SK-N-SH (cell line): ENCODE results near the gene SRP14. TPM values are rescaled to one million over a fixed set of nuclear protein-coding genes. Genes with fewer than 3 reads are reported as not detected.

ENCODE experiments used
- CTCF ChIA-PET: fragments of 300-600, 350-600 bp; formaldehyde crosslinking; extraction: SDS; loops from one replicate; lab custom pipeline; 2021; lab: Yijun Ruan, JAX
- POLR2A ChIA-PET: fragments of 350-600 bp; sonication (Branson Sonifier 250); formaldehyde crosslinking; extraction: SDS; loops from one replicate; lab custom pipeline; 2020; ENCODE audit warnings: antibody characterized with exemption, inconsistent platforms; lab: Yijun Ruan, JAX
- DNase-seq: peaks from one replicate; pipeline ENCODE4 v3.0.0; 2012
- H2AFZ ChIP-seq: fragments of 200-600 bp; sonication (generic); 2 replicates; pipeline ENCODE4 v1.8.1; 2016; ENCODE audit warnings: antibody characterized with exemption, mild to moderate bottlenecking, low read depth
- H3F3A ChIP-seq: fragments of 200-600 bp; sonication (generic); replicated peaks from 2 replicates; pipeline ENCODE3; 2016; ENCODE audit warnings: antibody characterized with exemption, mild to moderate bottlenecking; ENCODE audit not compliant: insufficient read depth
- H3K27ac ChIP-seq, 2 experiments: fragments of 200-500 bp in 1 of 2; fragments of 200-600 bp in 1 of 2; sonication (Bioruptor generic) in 1 of 2; sonication (generic), shearing (Covaris generic) in 1 of 2; 2 replicates each; pipeline versions ENCODE4 v1.5.1 to v1.6.1; 2014 to 2016; ENCODE audit warnings: low read depth in 2 of 2, inconsistent platforms in 1 of 2, low read length in 1 of 2, mild to moderate bottlenecking in 1 of 2, mixed read lengths in 1 of 2
- H3K27me3 ChIP-seq: fragments of 200-600 bp; sonication (generic), shearing (Covaris generic); 2 replicates; pipeline ENCODE4 v1.6.1; 2016; ENCODE audit warnings: mixed run types; ENCODE audit not compliant: insufficient read depth
- H3K36me3 ChIP-seq, 2 experiments: fragments of 200-500 bp in 1 of 2; fragments of 200-600 bp in 1 of 2; sonication (Bioruptor generic) in 1 of 2; sonication (generic) in 1 of 2; replicated peaks in 1 of 2; 2 replicates each; pipeline versions ENCODE3 to v1.5.1; 2014 to 2016; ENCODE audit warnings: low read length in 1 of 2, mild to moderate bottlenecking in 1 of 2; ENCODE audit not compliant: insufficient read depth in 2 of 2, control insufficient read depth in 1 of 2
- H3K4me1 ChIP-seq, 2 experiments: fragments of 200-500 bp in 1 of 2; fragments of 200-600 bp in 1 of 2; sonication (Bioruptor generic) in 1 of 2; sonication (generic), shearing (Covaris generic) in 1 of 2; 2 replicates each; pipeline versions ENCODE4 v1.5.1 to v1.6.1; 2014 to 2016; ENCODE audit warnings: low read depth in 1 of 2, low read length in 1 of 2, mixed run types in 1 of 2; ENCODE audit not compliant: insufficient read depth in 2 of 2, control insufficient read depth in 1 of 2
- H3K4me2 ChIP-seq: fragments of 200-600 bp; sonication (generic), shearing (Covaris generic); 2 replicates; pipeline ENCODE4 v1.6.1; 2017; ENCODE audit warnings: mixed run types
- H3K4me3 ChIP-seq, 2 experiments: fragments of 200-500 bp in 1 of 2; fragments of 200-600 bp in 1 of 2; sonication (Bioruptor generic) in 1 of 2; sonication (generic), shearing (Covaris generic) in 1 of 2; 2 replicates each; pipeline versions ENCODE4 v1.5.1 to v1.8.1; 2014 to 2016; ENCODE audit warnings: low read depth in 2 of 2, inconsistent platforms in 1 of 2, low read length in 1 of 2, mild to moderate bottlenecking in 1 of 2, mixed read lengths in 1 of 2, moderate library complexity in 1 of 2
- H3K79me2 ChIP-seq: fragments of 200-600 bp; sonication (generic); 2 replicates; pipeline ENCODE4 v1.8.1; 2017; ENCODE audit warnings: mild to moderate bottlenecking; ENCODE audit not compliant: insufficient read depth
- H3K9ac ChIP-seq: fragments of 200-600 bp; sonication (generic); 2 replicates; pipeline ENCODE4 v1.6.1; 2017; ENCODE audit warnings: mixed run types
- H3K9me2 ChIP-seq: fragments of 200-600 bp; sonication (generic); 2 replicates; pipeline ENCODE4 v1.6.1; 2017; ENCODE audit warnings: mixed run types
- H3K9me3 ChIP-seq: fragments of 200-600 bp; sonication (generic); 2 replicates; pipeline ENCODE4 v1.6.1; 2017; ENCODE audit warnings: mixed run types, mild to moderate bottlenecking, moderate library complexity
- H4K20me1 ChIP-seq: fragments of 200-600 bp; sonication (generic); 2 replicates; pipeline ENCODE4 v1.6.1; 2017; ENCODE audit warnings: mild to moderate bottlenecking, mixed run types; ENCODE audit not compliant: insufficient read depth
- ELF1 ChIP-seq: IDR thresholded peaks from 2 replicates; pipeline ENCODE4 v1.4.0; 2012
- EP300 ChIP-seq, 2 experiments: IDR thresholded peaks; 2 replicates each; pipeline versions ENCODE4 v1.4.0 to v1.6.1; 2012; ENCODE audit warnings: borderline replicate concordance in 1 of 2, low read depth in 1 of 2, low read length in 1 of 2
- EZH2phosphoT487 ChIP-seq: fragments of 200-600 bp; sonication (generic); IDR thresholded peaks from 2 replicates; pipeline ENCODE4 v1.6.1; 2017; ENCODE audit warnings: low read depth, mixed run types, mild to moderate bottlenecking, antibody characterized with exemption, moderate library complexity, borderline replicate concordance
- NRF1 ChIP-seq: IDR thresholded peaks from 2 replicates; pipeline ENCODE4 v1.6.1; 2012; ENCODE audit warnings: low read depth, mild to moderate bottlenecking, low read length
- POLR2AphosphoS5 ChIP-seq: IDR thresholded peaks from 2 replicates; pipeline ENCODE4 v1.6.1; 2012; ENCODE audit warnings: low read depth, low read length
- RAD21 ChIP-seq: IDR thresholded peaks from 2 replicates; pipeline ENCODE4 v1.6.1; 2012; ENCODE audit warnings: mild to moderate bottlenecking, low read length
- TAF1 ChIP-seq: IDR thresholded peaks from 2 replicates; pipeline ENCODE4 v1.6.1; 2012; ENCODE audit warnings: low read depth, mild to moderate bottlenecking, low read length, moderate library complexity, borderline replicate concordance
- TEAD4 ChIP-seq: IDR thresholded peaks from 2 replicates; pipeline ENCODE4 v1.4.0; 2012; ENCODE audit warnings: mild to moderate bottlenecking, borderline replicate concordance; ENCODE audit not compliant: insufficient read depth
- WGBS: methylation state at CpG from one replicate; pipeline ENCODE4 v1.1.6; 2017; ENCODE audit warnings: low lambda C conversion rate; 5-methylcytosine and 5-hydroxymethylcytosine counted together
- polyA plus RNA-seq, 3 experiments: library from polyadenylated mRNA; depleted of rRNA; stranded (reverse); fragments of >200 nt; gene quantifications; 2 replicates each; pipeline ENCODE4 v1.2.3, GENCODE V29; 2012
- TF ChIP-seq, protein P1 (sequence below): IDR thresholded peaks from 2 replicates; pipeline ENCODE4; 2012
- TF ChIP-seq, protein P2 (sequence below): IDR thresholded peaks from 2 replicates; pipeline ENCODE4 v1.4.0; 2012; ENCODE audit warnings: low read depth, borderline replicate concordance
- TF ChIP-seq, protein P3 (sequence below): fragments of 200-600 bp; sonication (generic); IDR thresholded peaks from 2 replicates; pipeline ENCODE4 v1.6.1; 2017; ENCODE audit warnings: antibody characterized with exemption, mild to moderate bottlenecking, moderate library complexity
- TF ChIP-seq, protein P4 (sequence below): IDR thresholded peaks from 2 replicates; pipeline ENCODE4 v1.6.1; 2012; ENCODE audit warnings: mild to moderate bottlenecking, low read depth, low read length, moderate library complexity

SRP14 gene
- polyA plus RNA-seq, 1 of the 3 experiments (the other 2 are of a cell fraction) = 489 TPM

DNA sequence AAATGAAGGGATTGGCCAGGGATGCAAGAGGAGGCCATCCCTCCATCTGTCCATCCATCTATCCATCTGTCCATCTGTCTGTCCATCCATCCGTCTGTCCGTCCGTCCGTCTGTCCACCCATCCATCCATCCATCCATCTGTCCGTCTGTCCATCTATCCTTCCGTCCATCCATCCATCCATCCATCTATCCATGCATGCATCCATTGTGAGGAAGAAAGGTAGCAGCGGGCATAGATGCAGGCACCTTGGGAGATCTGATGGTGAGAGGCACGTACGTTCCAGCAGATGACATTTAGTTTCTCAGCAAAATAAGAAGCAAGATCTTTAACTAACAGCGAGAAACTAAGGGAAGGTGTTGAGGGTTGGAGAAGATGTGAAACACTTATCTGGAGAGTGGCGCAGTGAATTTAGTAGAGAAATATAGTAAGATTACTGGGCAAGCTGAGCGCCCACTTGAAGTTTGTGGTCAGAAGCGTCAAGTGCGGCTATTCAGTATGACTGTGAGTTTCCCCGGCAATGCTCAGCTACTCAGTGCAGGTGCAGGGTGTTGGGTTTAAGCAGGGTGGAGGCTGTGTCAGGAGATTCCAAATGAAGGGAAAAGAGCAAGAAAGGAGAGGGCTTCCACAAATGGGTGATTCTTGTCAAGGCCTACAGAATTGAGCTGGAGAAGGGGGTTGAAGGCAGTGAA, 22.4 kb upstream of the SRP14 start:
- no peak overlapping the region for H2AFZ ChIP-seq

DNA sequence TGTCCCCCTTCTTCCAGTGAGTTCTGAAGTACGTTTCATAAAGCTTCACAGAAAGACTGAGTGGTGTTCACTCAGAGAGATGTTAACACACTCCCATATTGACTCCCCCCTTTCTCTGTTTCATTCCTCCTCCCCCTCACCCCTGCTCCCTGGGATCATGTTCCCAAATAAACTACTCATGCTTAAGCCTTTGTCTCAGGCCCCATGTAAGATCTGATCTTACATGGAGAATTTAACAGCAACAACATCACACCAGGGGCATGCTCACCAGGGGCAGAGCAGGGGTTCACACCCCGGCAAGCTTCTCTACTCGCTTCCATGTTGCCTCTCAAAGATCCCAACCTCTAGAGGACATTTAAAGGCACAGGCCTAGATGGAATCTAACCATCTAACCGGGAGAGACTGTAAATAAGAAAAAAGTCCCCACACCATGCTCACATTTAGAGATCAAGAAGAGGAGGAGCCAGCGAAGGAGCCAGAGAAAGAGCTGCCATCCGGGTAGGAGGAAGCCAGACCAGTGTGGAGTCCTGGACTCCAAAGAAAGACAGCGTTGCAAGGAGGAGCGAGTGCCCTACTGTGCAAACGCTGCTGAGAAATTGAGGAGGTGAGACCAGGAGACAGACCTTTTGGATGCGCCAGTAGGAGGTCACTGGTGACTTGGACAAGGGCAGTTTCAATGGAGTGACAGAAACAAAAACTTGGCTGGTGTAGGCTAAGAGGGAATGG, 21.4 kb upstream of the SRP14 start:
- Histone ChIP-seq H3K36me3 (no peaks in the 10 kb centered on the region), H3K27ac (no peak overlapping the region), H3K9ac (no peak overlapping the region), H3K9me2 (no peaks in the 10 kb centered on the region), H4K20me1 (no peaks in the 10 kb centered on the region), H3K4me2 (no peak overlapping the region), H3K27me3 (no peaks in the 10 kb centered on the region), H2AFZ (no peak overlapping the region), H3F3A (no peaks in the 10 kb centered on the region), H3K4me3 (no peak overlapping the region), H3K79me2 (no peaks in the 10 kb centered on the region), H3K9me3 (no peaks in the 10 kb centered on the region), H3K4me1 (peaks cover 10 to 29% of the 10 kb centered on the region in 2 experiments; a peak in 3 of 4 replicates)
- TF ChIP-seq POLR2AphosphoS5 (no peak), TEAD4 (no peak), ELF1 (no peak), EZH2phosphoT487 (no peak)
- TF ChIP-seq, protein P1, sequence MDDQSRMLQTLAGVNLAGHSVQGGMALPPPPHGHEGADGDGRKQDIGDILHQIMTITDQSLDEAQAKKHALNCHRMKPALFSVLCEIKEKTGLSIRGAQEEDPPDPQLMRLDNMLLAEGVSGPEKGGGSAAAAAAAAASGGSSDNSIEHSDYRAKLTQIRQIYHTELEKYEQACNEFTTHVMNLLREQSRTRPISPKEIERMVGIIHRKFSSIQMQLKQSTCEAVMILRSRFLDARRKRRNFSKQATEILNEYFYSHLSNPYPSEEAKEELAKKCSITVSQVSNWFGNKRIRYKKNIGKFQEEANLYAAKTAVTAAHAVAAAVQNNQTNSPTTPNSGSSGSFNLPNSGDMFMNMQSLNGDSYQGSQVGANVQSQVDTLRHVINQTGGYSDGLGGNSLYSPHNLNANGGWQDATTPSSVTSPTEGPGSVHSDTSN = no peak
- TF ChIP-seq, protein P2, sequence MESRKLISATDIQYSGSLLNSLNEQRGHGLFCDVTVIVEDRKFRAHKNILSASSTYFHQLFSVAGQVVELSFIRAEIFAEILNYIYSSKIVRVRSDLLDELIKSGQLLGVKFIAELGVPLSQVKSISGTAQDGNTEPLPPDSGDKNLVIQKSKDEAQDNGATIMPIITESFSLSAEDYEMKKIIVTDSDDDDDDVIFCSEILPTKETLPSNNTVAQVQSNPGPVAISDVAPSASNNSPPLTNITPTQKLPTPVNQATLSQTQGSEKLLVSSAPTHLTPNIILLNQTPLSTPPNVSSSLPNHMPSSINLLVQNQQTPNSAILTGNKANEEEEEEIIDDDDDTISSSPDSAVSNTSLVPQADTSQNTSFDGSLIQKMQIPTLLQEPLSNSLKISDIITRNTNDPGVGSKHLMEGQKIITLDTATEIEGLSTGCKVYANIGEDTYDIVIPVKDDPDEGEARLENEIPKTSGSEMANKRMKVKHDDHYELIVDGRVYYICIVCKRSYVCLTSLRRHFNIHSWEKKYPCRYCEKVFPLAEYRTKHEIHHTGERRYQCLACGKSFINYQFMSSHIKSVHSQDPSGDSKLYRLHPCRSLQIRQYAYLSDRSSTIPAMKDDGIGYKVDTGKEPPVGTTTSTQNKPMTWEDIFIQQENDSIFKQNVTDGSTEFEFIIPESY = no peak
- TF ChIP-seq, protein P3, sequence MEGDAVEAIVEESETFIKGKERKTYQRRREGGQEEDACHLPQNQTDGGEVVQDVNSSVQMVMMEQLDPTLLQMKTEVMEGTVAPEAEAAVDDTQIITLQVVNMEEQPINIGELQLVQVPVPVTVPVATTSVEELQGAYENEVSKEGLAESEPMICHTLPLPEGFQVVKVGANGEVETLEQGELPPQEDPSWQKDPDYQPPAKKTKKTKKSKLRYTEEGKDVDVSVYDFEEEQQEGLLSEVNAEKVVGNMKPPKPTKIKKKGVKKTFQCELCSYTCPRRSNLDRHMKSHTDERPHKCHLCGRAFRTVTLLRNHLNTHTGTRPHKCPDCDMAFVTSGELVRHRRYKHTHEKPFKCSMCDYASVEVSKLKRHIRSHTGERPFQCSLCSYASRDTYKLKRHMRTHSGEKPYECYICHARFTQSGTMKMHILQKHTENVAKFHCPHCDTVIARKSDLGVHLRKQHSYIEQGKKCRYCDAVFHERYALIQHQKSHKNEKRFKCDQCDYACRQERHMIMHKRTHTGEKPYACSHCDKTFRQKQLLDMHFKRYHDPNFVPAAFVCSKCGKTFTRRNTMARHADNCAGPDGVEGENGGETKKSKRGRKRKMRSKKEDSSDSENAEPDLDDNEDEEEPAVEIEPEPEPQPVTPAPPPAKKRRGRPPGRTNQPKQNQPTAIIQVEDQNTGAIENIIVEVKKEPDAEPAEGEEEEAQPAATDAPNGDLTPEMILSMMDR = no peak
- no peak for DNase-seq
- ChIA-PET POLR2A (interaction anchor here (0.6 kb wide), 1 partner anchor 241 kb away, joined by 3 read pairs; no protein-coding TSS in a partner anchor), CTCF (interaction anchor here (1.1 to 2.3 kb wide), 6 partner anchors 13 to 219 kb away, joined by 3 to 13 read pairs (median 5); no protein-coding TSS in a partner anchor)
- WGBS = 96% methylated on average over 10 of the region's 10 CpGs

More for the DNA sequence above, 22.4 kb upstream of the SRP14 start:
- no peaks in the 10 kb centered on the region for H3K36me3 ChIP-seq
- no peaks in the 10 kb centered on the region for H3K9me3 ChIP-seq
- no peaks in the 10 kb centered on the region for H3K79me2 ChIP-seq
- no peak overlapping the region for H3K4me3 ChIP-seq
- H3K27ac ChIP-seq = no peak overlapping the region
- no peaks in the 10 kb centered on the region for H3F3A ChIP-seq
- H3K27me3 ChIP-seq = no peaks in the 10 kb centered on the region
- peaks cover 10 to 20% of the 10 kb centered on the region in 2 experiments; a peak in 3 of 4 replicates for H3K4me1 ChIP-seq
- POLR2A ChIA-PET = no interaction called here
- no peaks in the 10 kb centered on the region for H3K9me2 ChIP-seq
- H3K9ac ChIP-seq = no peak overlapping the region
- no peaks in the 10 kb centered on the region for H4K20me1 ChIP-seq
- CTCF ChIA-PET = interaction anchor here (0.7 to 2.4 kb wide), 3 partner anchors 12 to 43 kb away, joined by 3 to 8 read pairs (median 4); no protein-coding TSS in a partner anchor
- no peak for TF ChIP-seq TAF1
- TF ChIP-seq POLR2AphosphoS5 = no peak
- TF ChIP-seq, protein P4, sequence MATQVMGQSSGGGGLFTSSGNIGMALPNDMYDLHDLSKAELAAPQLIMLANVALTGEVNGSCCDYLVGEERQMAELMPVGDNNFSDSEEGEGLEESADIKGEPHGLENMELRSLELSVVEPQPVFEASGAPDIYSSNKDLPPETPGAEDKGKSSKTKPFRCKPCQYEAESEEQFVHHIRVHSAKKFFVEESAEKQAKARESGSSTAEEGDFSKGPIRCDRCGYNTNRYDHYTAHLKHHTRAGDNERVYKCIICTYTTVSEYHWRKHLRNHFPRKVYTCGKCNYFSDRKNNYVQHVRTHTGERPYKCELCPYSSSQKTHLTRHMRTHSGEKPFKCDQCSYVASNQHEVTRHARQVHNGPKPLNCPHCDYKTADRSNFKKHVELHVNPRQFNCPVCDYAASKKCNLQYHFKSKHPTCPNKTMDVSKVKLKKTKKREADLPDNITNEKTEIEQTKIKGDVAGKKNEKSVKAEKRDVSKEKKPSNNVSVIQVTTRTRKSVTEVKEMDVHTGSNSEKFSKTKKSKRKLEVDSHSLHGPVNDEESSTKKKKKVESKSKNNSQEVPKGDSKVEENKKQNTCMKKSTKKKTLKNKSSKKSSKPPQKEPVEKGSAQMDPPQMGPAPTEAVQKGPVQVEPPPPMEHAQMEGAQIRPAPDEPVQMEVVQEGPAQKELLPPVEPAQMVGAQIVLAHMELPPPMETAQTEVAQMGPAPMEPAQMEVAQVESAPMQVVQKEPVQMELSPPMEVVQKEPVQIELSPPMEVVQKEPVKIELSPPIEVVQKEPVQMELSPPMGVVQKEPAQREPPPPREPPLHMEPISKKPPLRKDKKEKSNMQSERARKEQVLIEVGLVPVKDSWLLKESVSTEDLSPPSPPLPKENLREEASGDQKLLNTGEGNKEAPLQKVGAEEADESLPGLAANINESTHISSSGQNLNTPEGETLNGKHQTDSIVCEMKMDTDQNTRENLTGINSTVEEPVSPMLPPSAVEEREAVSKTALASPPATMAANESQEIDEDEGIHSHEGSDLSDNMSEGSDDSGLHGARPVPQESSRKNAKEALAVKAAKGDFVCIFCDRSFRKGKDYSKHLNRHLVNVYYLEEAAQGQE = no peak
- no peak for TF ChIP-seq ELF1
- TF ChIP-seq NRF1 = no peak
- no peak for TF ChIP-seq EP300 (IDR thresholded peaks at IDR 0.05; ENCODE audit: borderline replicate concordance in 1 of 2, low read depth in 1 of 2, low read length in 1 of 2)
- TF ChIP-seq RAD21 = no peak
- TF ChIP-seq, all 33 proteins: peak for 0
- no peak for DNase-seq
- no peak overlapping the region for H3K4me2 ChIP-seq
- 96% methylated on average over 15 of the region's 15 CpGs for WGBS
